T1000 (cell line): Measurements from ENCODE around the gene LMBR1.

Experiments
- DNase-seq: peaks from one replicate; lab custom pipeline; 2025; ENCODE audit warnings: mixed read lengths; lab: John Stamatoyannopoulos, UW

The LMBR1 gene

GRCh38 chr7:156793334-156793733 is 99.6 kb downstream of the LMBR1 start:
- no peak for DNase-seq

- no peak for DNase-seq
These were observed 100.4 kb downstream of the LMBR1 start for GRCh38 chr7:156792611-156793010.

- DNase-seq: no peak
These were observed 101.7 kb downstream of the LMBR1 start for GRCh38 chr7:156791241-156791640.

- no peak for DNase-seq
These were observed 102.7 kb downstream of the LMBR1 start for GRCh38 chr7:156790264-156790663.

GRCh38 chr7:156785998-156786543 is 106.9 kb downstream of the LMBR1 start:
- DNase-seq: no peak

- DNase-seq: no peak
These were observed 109.1 kb downstream of the LMBR1 start for GRCh38 chr7:156783864-156784263.

GRCh38 chr7:156781972-156782371 is 111.0 kb downstream of the LMBR1 start:
- DNase-seq: no peak

GRCh38 chr7:156780724-156781455 is 112.1 kb downstream of the LMBR1 start:
- DNase-seq: no peak

- no peak for DNase-seq
These were observed 114.3 kb downstream of the LMBR1 start for GRCh38 chr7:156778668-156779067.

- DNase-seq: no peak
These were observed 114.8 kb downstream of the LMBR1 start for GRCh38 chr7:156778201-156778600.

- no peak for DNase-seq
These were observed 115.5 kb downstream of the LMBR1 start for GRCh38 chr7:156777364-156778069.

GRCh38 chr7:156776527-156776926 is 116.5 kb downstream of the LMBR1 start:
- no peak for DNase-seq

GRCh38 chr7:156773966-156774365 is 119.0 kb downstream of the LMBR1 start:
- DNase-seq: no peak

GRCh38 chr7:156772725-156773124 is 120.3 kb downstream of the LMBR1 start:
- DNase-seq: no peak

- DNase-seq: no peak
These were observed 124.1 kb downstream of the LMBR1 start for GRCh38 chr7:156768698-156769472.

- no peak for DNase-seq
These were observed 126.3 kb downstream of the LMBR1 start for GRCh38 chr7:156766666-156767065.

GRCh38 chr7:156765901-156766656 is 126.9 kb downstream of the LMBR1 start:
- no peak for DNase-seq

GRCh38 chr7:156764766-156765165 is 128.2 kb downstream of the LMBR1 start:
- DNase-seq: no peak

GRCh38 chr7:156764016-156764669 is 128.8 kb downstream of the LMBR1 start:
- DNase-seq: no peak

GRCh38 chr7:156759579-156760202 is 133.3 kb downstream of the LMBR1 start:
- DNase-seq: no peak

GRCh38 chr7:156759143-156759542 is 133.8 kb downstream of the LMBR1 start:
- no peak for DNase-seq
